Vagina (tissue), 2 donors: ENCODE results near the gene FAM120C.

Experiments
- POLR2A ChIP-seq, 2 donors: fragments of 450-650 bp; IDR thresholded peaks; one replicate each; pipeline ENCODE4 v1.6.1; 2017; ENCODE audit warnings: antibody characterized with exemption in 2 of 2, mild to moderate bottlenecking in 2 of 2, moderate library complexity in 2 of 2
- TF ChIP-seq, protein P1 (sequence below), 3 experiments: fragments of 450-650 bp in 2 of 3; fragments of 200-600 bp in 1 of 3; sonication (generic) in 1 of 3; IDR thresholded peaks; one replicate each; pipeline ENCODE4 v1.5.1; 2017 to 2019; ENCODE audit warnings: antibody characterized with exemption in 3 of 3, mild to moderate bottlenecking in 2 of 3, moderate library complexity in 2 of 3

DNA sequence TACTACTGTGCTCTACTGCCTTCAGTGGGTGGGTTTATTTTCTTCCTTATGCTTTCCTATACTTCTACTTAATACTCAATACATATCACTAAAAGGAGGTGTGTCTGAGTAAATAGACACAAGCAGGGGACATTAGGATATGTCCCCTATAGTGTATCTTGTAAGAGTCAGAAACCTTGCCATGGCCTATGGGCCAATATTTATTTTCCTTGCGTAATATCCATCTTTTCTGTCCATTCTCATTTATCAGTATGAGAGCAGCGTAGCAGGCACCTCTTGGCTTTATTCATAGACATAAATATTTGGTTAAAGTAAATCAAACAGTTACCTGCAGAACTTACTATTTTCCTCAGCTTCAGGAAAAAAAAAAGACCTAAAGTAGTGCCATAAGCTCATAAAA, 92.2 kb downstream of the FAM120C start:
- no peak for TF ChIP-seq POLR2A (IDR thresholded peaks at IDR 0.05)
- TF ChIP-seq, protein P1, sequence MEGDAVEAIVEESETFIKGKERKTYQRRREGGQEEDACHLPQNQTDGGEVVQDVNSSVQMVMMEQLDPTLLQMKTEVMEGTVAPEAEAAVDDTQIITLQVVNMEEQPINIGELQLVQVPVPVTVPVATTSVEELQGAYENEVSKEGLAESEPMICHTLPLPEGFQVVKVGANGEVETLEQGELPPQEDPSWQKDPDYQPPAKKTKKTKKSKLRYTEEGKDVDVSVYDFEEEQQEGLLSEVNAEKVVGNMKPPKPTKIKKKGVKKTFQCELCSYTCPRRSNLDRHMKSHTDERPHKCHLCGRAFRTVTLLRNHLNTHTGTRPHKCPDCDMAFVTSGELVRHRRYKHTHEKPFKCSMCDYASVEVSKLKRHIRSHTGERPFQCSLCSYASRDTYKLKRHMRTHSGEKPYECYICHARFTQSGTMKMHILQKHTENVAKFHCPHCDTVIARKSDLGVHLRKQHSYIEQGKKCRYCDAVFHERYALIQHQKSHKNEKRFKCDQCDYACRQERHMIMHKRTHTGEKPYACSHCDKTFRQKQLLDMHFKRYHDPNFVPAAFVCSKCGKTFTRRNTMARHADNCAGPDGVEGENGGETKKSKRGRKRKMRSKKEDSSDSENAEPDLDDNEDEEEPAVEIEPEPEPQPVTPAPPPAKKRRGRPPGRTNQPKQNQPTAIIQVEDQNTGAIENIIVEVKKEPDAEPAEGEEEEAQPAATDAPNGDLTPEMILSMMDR (IDR thresholded peaks at IDR 0.05), result no peak
